Thyroid gland (tissue), 4 donors: ENCODE measurements around the gene NCK1. TPM values are rescaled to one million over a fixed set of nuclear protein-coding genes. Genes with fewer than 3 reads are reported as not detected.
A peak's percentile ranks its signal among the peaks of the same experiment; 100 is the strongest.

ENCODE experiments used
- DNase-seq, 2 donors: peaks; one replicate each; pipeline ENCODE4 v3.0.0-alpha.2; 2019
- H3K27ac ChIP-seq, 3 donors: fragments of 200-600 bp; sonication (generic); 1 replicate in 2 of 3; 2 replicates in 1 of 3; pipeline ENCODE4 v1.5.1; 2016 to 2019; ENCODE audit warnings: mild to moderate bottlenecking in 1 of 3, moderate library complexity in 1 of 3
- H3K27me3 ChIP-seq: fragments of 200-600 bp; sonication (generic); one replicate; pipeline ENCODE4 v1.5.1; 2019
- H3K36me3 ChIP-seq, 2 donors: fragments of 200-600 bp; sonication (generic); one replicate each; pipeline ENCODE4 v1.5.1; 2016 to 2019
- H3K4me1 ChIP-seq, 2 donors: fragments of 200-600 bp; sonication (generic); one replicate each; pipeline ENCODE4 v1.5.1; 2017 to 2019
- H3K4me3 ChIP-seq, 3 donors: fragments of 200-600 bp; sonication (generic); replicated peaks in 1 of 3; 1 replicate in 2 of 3; 2 replicates in 1 of 3; pipeline ENCODE4 v1.5.1; 2016; ENCODE audit warnings: mild to moderate bottlenecking in 1 of 3
- H3K9me3 ChIP-seq: fragments of 200-600 bp; sonication (generic); one replicate; pipeline ENCODE4 v1.5.1; 2017
- CTCF ChIP-seq, 6 experiments: fragments of 200-600 bp in 3 of 6; fragments of 450-650 bp in 3 of 6; sonication (generic) in 3 of 6; IDR thresholded peaks; one replicate each; pipeline ENCODE4 v1.5.1; 2016 to 2019; ENCODE audit warnings: antibody characterized with exemption in 6 of 6, mild to moderate bottlenecking in 2 of 6, inconsistent platforms in 1 of 6, moderate library complexity in 1 of 6
- POLR2A ChIP-seq, 2 donors: fragments of 450-650 bp; IDR thresholded peaks; one replicate each; pipeline ENCODE4 v1.6.1; 2017; ENCODE audit warnings: antibody characterized with exemption in 2 of 2, mild to moderate bottlenecking in 2 of 2, moderate library complexity in 1 of 2
- WGBS, 2 donors: methylation state at CpG; one replicate each; pipeline ENCODE4 v1.1.5; 2017; 5-methylcytosine and 5-hydroxymethylcytosine counted together
- intact Hi-C: fragments of 100-400 bp; cut with DNase I; formaldehyde crosslinking; loops from one replicate; pipeline ENCODE4 v1.15.1; 2023
- total RNA-seq, 4 donors: library from RNA; depleted of rRNA; stranded (reverse); fragments of >200 nt; gene quantifications; one replicate each; pipeline ENCODE4 v1.2.3, GENCODE V29; 2016

Gene NCK1
- total RNA-seq, 4 donors from 2014 or later = 46.1 to 64.4 (median 47.0) TPM

GRCh38 chr3:136835813-136836510 is 26.0 kb upstream of the NCK1 start:
- intact Hi-C loops = no loop called here
- Histone ChIP-seq H3K36me3 (no peaks in the 10 kb centered on the region), H3K27ac (no peak overlapping the region), H3K9me3 (no peaks in the 10 kb centered on the region), H3K4me1 (peaks cover 18 to 34% of the 10 kb centered on the region in 2 donors), H3K4me3 (no peak overlapping the region), H3K27me3 (no peaks in the 10 kb centered on the region)
- TF ChIP-seq POLR2A (IDR thresholded peaks at IDR 0.05) = no peak
- no peak for TF ChIP-seq CTCF (IDR thresholded peaks at IDR 0.05)
- 52 to 53% methylated on average over 3 of the region's 3 CpGs for WGBS, 2 donors
- no peak for DNase-seq

- no peak for DNase-seq
- Histone ChIP-seq H3K4me1 (peaks cover 18 to 34% of the 10 kb centered on the region in 2 donors), H3K9me3 (no peaks in the 10 kb centered on the region), H3K27ac (no peak overlapping the region), H3K4me3 (no peak overlapping the region), H3K27me3 (no peaks in the 10 kb centered on the region), H3K36me3 (no peaks in the 10 kb centered on the region)
- TF ChIP-seq CTCF (IDR thresholded peaks at IDR 0.05) (no peak), POLR2A (IDR thresholded peaks at IDR 0.05) (no peak)
- intact Hi-C loops = no loop called here
Measured at GRCh38 chr3:136836511-136837156, 25.4 kb upstream of the NCK1 start.

GRCh38 chr3:136838641-136839555 is 23.1 kb upstream of the NCK1 start:
- H3K4me1 ChIP-seq = peaks cover 18 to 34% of the 10 kb centered on the region in 2 donors
- intact Hi-C loops = no loop called here
- 43 to 59% methylated on average over 1 of the region's 1 CpG for WGBS, 2 donors
- H3K36me3 ChIP-seq = no peaks in the 10 kb centered on the region
- TF ChIP-seq POLR2A (IDR thresholded peaks at IDR 0.05) (no peak), CTCF (IDR thresholded peaks at IDR 0.05) (no peak)
- peak in 1 of 2 donors; percentile 9 for DNase-seq
- peak overlapping the region; percentile 15 to 73 (median 69) for H3K27ac ChIP-seq
- no peaks in the 10 kb centered on the region for H3K27me3 ChIP-seq
- H3K4me3 ChIP-seq = no peak overlapping the region
- no peaks in the 10 kb centered on the region for H3K9me3 ChIP-seq

- Histone ChIP-seq H3K9me3 (no peaks in the 10 kb centered on the region), H3K36me3 (no peaks in the 10 kb centered on the region), H3K4me1 (peaks cover 18 to 34% of the 10 kb centered on the region in 2 donors), H3K27ac (peak overlapping the region; percentile 1 to 73 (median 69)), H3K4me3 (no peak overlapping the region), H3K27me3 (no peaks in the 10 kb centered on the region)
- no peak for TF ChIP-seq POLR2A (IDR thresholded peaks at IDR 0.05)
- no peak for TF ChIP-seq CTCF (IDR thresholded peaks at IDR 0.05)
- no peak for DNase-seq
- intact Hi-C loops = no loop called here
Measured at GRCh38 chr3:136839556-136839931, 22.5 kb upstream of the NCK1 start.
